ENCODE data around the gene ZCCHC8. TPM values are rescaled to one million over a fixed set of nuclear protein-coding genes. Genes with fewer than 3 reads are reported as not detected.
"Not testable (repeated sequence)": the region's sequence is repeated elsewhere in the genome, so short reads cannot be mapped to it uniquely, and the experiment has no call there.

The ZCCHC8 gene
- total RNA-seq, 2 experiments from 2014 or later, result 49.4 to 54.8 TPM

GRCh38 chr12:122491991-122492390 is 8.7 kb downstream of the ZCCHC8 start:
- H3K36me3 Mint-ChIP-seq (ENCODE audit: low read depth), result peaks cover 71% of the 10 kb centered on the region
- H3K27ac ChIP-seq (ENCODE audit: low read depth in 1 of 2, low read length in 2 of 2), result no peak overlapping the region
- ChIA-PET CTCF (no interaction called here), POLR2A (interaction anchor here (1.8 kb wide), 1 partner anchor 9 kb away, joined by 6 read pairs; the partner anchor contains the start of gene ZCCHC8)
- H3K4me3 Mint-ChIP-seq, result no peak overlapping the region
- intact Hi-C loops (cut with DNase I, micrococcal nuclease), result no loop called here
- DNase-seq (no peak), ATAC-seq (ENCODE audit: poor library complexity) (no peak)
- H3K9me3 ChIP-seq (ENCODE audit: control insufficient read depth in 1 of 2, insufficient read depth in 1 of 2, low read length in 2 of 2), result no peaks in the 10 kb centered on the region
- peaks cover 13% of the 10 kb centered on the region for H3K4me1 ChIP-seq (ENCODE audit: insufficient read depth, low read length)
- no peak overlapping the region for H3K27ac Mint-ChIP-seq
- no peak overlapping the region for H3K4me3 ChIP-seq (ENCODE audit: low read length)
- no peaks in the 10 kb centered on the region for H3K27me3 ChIP-seq (ENCODE audit: control insufficient read depth in 1 of 2, insufficient read depth in 2 of 2, low read length in 2 of 2)
- TF ChIP-seq, protein P1, sequence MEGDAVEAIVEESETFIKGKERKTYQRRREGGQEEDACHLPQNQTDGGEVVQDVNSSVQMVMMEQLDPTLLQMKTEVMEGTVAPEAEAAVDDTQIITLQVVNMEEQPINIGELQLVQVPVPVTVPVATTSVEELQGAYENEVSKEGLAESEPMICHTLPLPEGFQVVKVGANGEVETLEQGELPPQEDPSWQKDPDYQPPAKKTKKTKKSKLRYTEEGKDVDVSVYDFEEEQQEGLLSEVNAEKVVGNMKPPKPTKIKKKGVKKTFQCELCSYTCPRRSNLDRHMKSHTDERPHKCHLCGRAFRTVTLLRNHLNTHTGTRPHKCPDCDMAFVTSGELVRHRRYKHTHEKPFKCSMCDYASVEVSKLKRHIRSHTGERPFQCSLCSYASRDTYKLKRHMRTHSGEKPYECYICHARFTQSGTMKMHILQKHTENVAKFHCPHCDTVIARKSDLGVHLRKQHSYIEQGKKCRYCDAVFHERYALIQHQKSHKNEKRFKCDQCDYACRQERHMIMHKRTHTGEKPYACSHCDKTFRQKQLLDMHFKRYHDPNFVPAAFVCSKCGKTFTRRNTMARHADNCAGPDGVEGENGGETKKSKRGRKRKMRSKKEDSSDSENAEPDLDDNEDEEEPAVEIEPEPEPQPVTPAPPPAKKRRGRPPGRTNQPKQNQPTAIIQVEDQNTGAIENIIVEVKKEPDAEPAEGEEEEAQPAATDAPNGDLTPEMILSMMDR (IDR thresholded peaks at IDR 0.05), result no peak
- H3K4me1 Mint-ChIP-seq (ENCODE audit: low read depth), result peaks cover 17% of the 10 kb centered on the region
- no peaks in the 10 kb centered on the region for H3K9me3 Mint-ChIP-seq
- H3K27me3 Mint-ChIP-seq, result no peaks in the 10 kb centered on the region
- H3K36me3 ChIP-seq (ENCODE audit: insufficient read depth, low read length), result peaks cover 60% of the 10 kb centered on the region

- intact Hi-C loops (cut with DNase I, micrococcal nuclease), result no loop called here
- DNase-seq (no peak), ATAC-seq (ENCODE audit: poor library complexity) (no peak)
- H3K9me3 Mint-ChIP-seq, result no peaks in the 10 kb centered on the region
- H3K27ac Mint-ChIP-seq, result no peak overlapping the region
- Histone ChIP-seq H3K4me3 (ENCODE audit: low read length) (no peak overlapping the region), H3K9me3 (ENCODE audit: control insufficient read depth in 1 of 2, insufficient read depth in 1 of 2, low read length in 2 of 2) (no peaks in the 10 kb centered on the region), H3K36me3 (ENCODE audit: insufficient read depth, low read length) (peaks cover 68% of the 10 kb centered on the region), H3K27me3 (ENCODE audit: control insufficient read depth in 1 of 2, insufficient read depth in 2 of 2, low read length in 2 of 2) (no peaks in the 10 kb centered on the region), H3K27ac (ENCODE audit: low read depth in 1 of 2, low read length in 2 of 2) (no peak overlapping the region), H3K4me1 (ENCODE audit: insufficient read depth, low read length) (no peaks in the 10 kb centered on the region)
- ChIA-PET CTCF (interaction anchor here (1.3 kb wide), 1 partner anchor 17 kb away, joined by 5 read pairs; no protein-coding TSS in a partner anchor), POLR2A (interaction anchor here (0.9 kb wide), 1 partner anchor 12 kb away, joined by 4 read pairs; the partner anchor contains the start of gene ZCCHC8)
- H3K4me3 Mint-ChIP-seq, result no peak overlapping the region
- H3K4me1 Mint-ChIP-seq (ENCODE audit: low read depth), result peaks cover 9% of the 10 kb centered on the region
- peaks cover 83% of the 10 kb centered on the region for H3K36me3 Mint-ChIP-seq (ENCODE audit: low read depth)
- TF ChIP-seq, protein P1 (IDR thresholded peaks at IDR 0.05), result no peak
- H3K27me3 Mint-ChIP-seq, result no peaks in the 10 kb centered on the region
These were observed 11.7 kb downstream of the ZCCHC8 start for GRCh38 chr12:122489038-122489437.

- POLR2A ChIA-PET; H3K9me3 Mint-ChIP-seq; DNase-seq; ATAC-seq (ENCODE audit: poor library complexity); H3K27me3 ChIP-seq (ENCODE audit: control insufficient read depth in 1 of 2, insufficient read depth in 2 of 2, low read length in 2 of 2); H3K27ac Mint-ChIP-seq; H3K4me1 ChIP-seq (ENCODE audit: insufficient read depth, low read length); intact Hi-C loops (cut with DNase I, micrococcal nuclease); H3K4me1 Mint-ChIP-seq (ENCODE audit: low read depth); H3K4me3 ChIP-seq (ENCODE audit: low read length); H3K27me3 Mint-ChIP-seq; H3K4me3 Mint-ChIP-seq; H3K9me3 ChIP-seq (ENCODE audit: control insufficient read depth in 1 of 2, insufficient read depth in 1 of 2, low read length in 2 of 2); H3K27ac ChIP-seq (ENCODE audit: low read depth in 1 of 2, low read length in 2 of 2): not testable (repeated sequence)
- peaks cover 79% of the 10 kb centered on the region for H3K36me3 ChIP-seq (ENCODE audit: insufficient read depth, low read length)
- peaks cover 92% of the 10 kb centered on the region for H3K36me3 Mint-ChIP-seq (ENCODE audit: low read depth)
- CTCF ChIA-PET, result interaction anchor here (1.3 to 1.5 kb wide), 2 partner anchors 16 to 89 kb away, joined by 4 to 5 read pairs; no protein-coding TSS in a partner anchor
These were observed 12.9 kb downstream of the ZCCHC8 start for GRCh38 chr12:122487807-122488206.

- H3K4me3 ChIP-seq (ENCODE audit: low read length), result no peak overlapping the region
- CTCF ChIA-PET, result no interaction called here
These were observed 13.8 kb downstream of the ZCCHC8 start for GRCh38 chr12:122486805-122487426.

DNA sequence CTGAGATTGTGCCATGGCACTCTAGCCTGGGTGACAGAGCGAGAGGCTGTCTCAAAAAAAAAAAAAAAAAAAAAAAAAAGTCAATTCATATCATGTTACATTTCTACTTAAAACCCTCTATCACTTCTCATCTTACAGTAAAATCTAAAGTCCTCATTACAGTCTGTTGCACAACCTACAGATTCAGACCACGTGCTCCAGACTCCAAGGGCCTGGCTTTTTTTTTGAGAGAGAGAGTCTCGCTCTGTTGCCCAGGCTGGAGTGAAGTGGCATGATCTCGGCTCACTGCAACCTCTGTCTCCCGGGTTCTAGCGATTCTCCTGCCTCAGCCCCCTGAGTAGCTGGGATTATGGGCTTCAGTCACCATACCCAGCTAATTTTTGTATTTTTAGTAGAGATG is 14.4 kb downstream of the ZCCHC8 start:
- ATAC-seq (ENCODE audit: poor library complexity); POLR2A ChIA-PET: not testable (repeated sequence)
- H3K36me3 Mint-ChIP-seq (ENCODE audit: low read depth), result peaks cover 89% of the 10 kb centered on the region

More at GRCh38 chr12:122486805-122487426, 13.8 kb downstream of the ZCCHC8 start:
- peaks cover 3% of the 10 kb centered on the region for H3K4me1 Mint-ChIP-seq (ENCODE audit: low read depth)
- POLR2A ChIA-PET, result no interaction called here
- TF ChIP-seq, protein P1 (IDR thresholded peaks at IDR 0.05), result no peak
- no peaks in the 10 kb centered on the region for H3K27me3 Mint-ChIP-seq
- Histone ChIP-seq H3K27ac (ENCODE audit: low read depth in 1 of 2, low read length in 2 of 2) (no peak overlapping the region), H3K4me1 (ENCODE audit: insufficient read depth, low read length) (no peaks in the 10 kb centered on the region), H3K9me3 (ENCODE audit: control insufficient read depth in 1 of 2, insufficient read depth in 1 of 2, low read length in 2 of 2) (no peaks in the 10 kb centered on the region), H3K27me3 (ENCODE audit: control insufficient read depth in 1 of 2, insufficient read depth in 2 of 2, low read length in 2 of 2) (no peaks in the 10 kb centered on the region), H3K36me3 (ENCODE audit: insufficient read depth, low read length) (peaks cover 73% of the 10 kb centered on the region)
- H3K9me3 Mint-ChIP-seq, result no peaks in the 10 kb centered on the region
- H3K27ac Mint-ChIP-seq, result no peak overlapping the region
- intact Hi-C loops (cut with DNase I, micrococcal nuclease), result no loop called here
- H3K4me3 Mint-ChIP-seq, result no peak overlapping the region
- no peak for DNase-seq
- peaks cover 87% of the 10 kb centered on the region for H3K36me3 Mint-ChIP-seq (ENCODE audit: low read depth)
- no peak for ATAC-seq (ENCODE audit: poor library complexity)

More for the DNA sequence above, 14.4 kb downstream of the ZCCHC8 start:
- H3K4me3 ChIP-seq (ENCODE audit: low read length); H3K4me3 Mint-ChIP-seq; H3K27me3 Mint-ChIP-seq; H3K9me3 ChIP-seq (ENCODE audit: control insufficient read depth in 1 of 2, insufficient read depth in 1 of 2, low read length in 2 of 2); H3K9me3 Mint-ChIP-seq; H3K27ac ChIP-seq (ENCODE audit: low read depth in 1 of 2, low read length in 2 of 2); H3K4me1 ChIP-seq (ENCODE audit: insufficient read depth, low read length); DNase-seq; H3K4me1 Mint-ChIP-seq (ENCODE audit: low read depth); intact Hi-C loops (cut with DNase I, micrococcal nuclease); H3K27me3 ChIP-seq (ENCODE audit: control insufficient read depth in 1 of 2, insufficient read depth in 2 of 2, low read length in 2 of 2); H3K27ac Mint-ChIP-seq; CTCF ChIA-PET: not testable (repeated sequence)
- H3K36me3 ChIP-seq (ENCODE audit: insufficient read depth, low read length), result peaks cover 76% of the 10 kb centered on the region

Measured in CD4-positive, alpha-beta T cell (primary cell).